Superior temporal gyrus (tissue), 1 donor: ENCODE results near the gene CROCC.
A peak's percentile ranks its signal among the peaks of the same experiment; 100 is the strongest.
"Not testable (repeated sequence)": the region's sequence is repeated elsewhere in the genome, so short reads cannot be mapped to it uniquely, and the experiment has no call there.

Source experiments
- DNase-seq: peaks from one replicate; pipeline ENCODE4 v3.0.0-alpha.2; 2016; ENCODE audit errors: extremely low spot score

CROCC gene

GRCh38 chr1:16897653-16898052, 24.1 kb upstream of the CROCC start:
- DNase-seq = not testable (repeated sequence)

- DNase-seq = not testable (repeated sequence)
Measured at GRCh38 chr1:16898298-16898697, 23.4 kb upstream of the CROCC start.

GRCh38 chr1:16899020-16899419, 22.7 kb upstream of the CROCC start:
- DNase-seq = not testable (repeated sequence)

- DNase-seq = no peak
Measured at GRCh38 chr1:16900751-16901150, 21.0 kb upstream of the CROCC start.

GRCh38 chr1:16901371-16901770, 20.4 kb upstream of the CROCC start:
- DNase-seq = not testable (repeated sequence)

- DNase-seq = no peak
Measured at GRCh38 chr1:16903054-16903453, 18.7 kb upstream of the CROCC start.

- peak; percentile 51 for DNase-seq
Measured at GRCh38 chr1:16903458-16903796, 18.3 kb upstream of the CROCC start.

GRCh38 chr1:16904560-16905109, 17.1 kb upstream of the CROCC start:
- peak; percentile 100 for DNase-seq

GRCh38 chr1:16905110-16905867, 16.4 kb upstream of the CROCC start:
- no peak for DNase-seq

GRCh38 chr1:16905868-16906702, 15.6 kb upstream of the CROCC start:
- no peak for DNase-seq

- DNase-seq = no peak
Measured at GRCh38 chr1:16906873-16907272, 14.9 kb upstream of the CROCC start.

- no peak for DNase-seq
Measured at GRCh38 chr1:16907870-16908758, 13.6 kb upstream of the CROCC start.

- not testable (repeated sequence) for DNase-seq
Measured at GRCh38 chr1:16911851-16912721, 9.6 kb upstream of the CROCC start.

- DNase-seq = not testable (repeated sequence)
Measured at GRCh38 chr1:16912742-16913141, 9.0 kb upstream of the CROCC start.

GRCh38 chr1:16913181-16913832, 8.4 kb upstream of the CROCC start:
- no peak for DNase-seq

- DNase-seq = peak; percentile 95
Measured at GRCh38 chr1:16913833-16914662, 7.7 kb upstream of the CROCC start.

- DNase-seq = not testable (repeated sequence)
Measured at GRCh38 chr1:16914928-16915626, 6.7 kb upstream of the CROCC start.

GRCh38 chr1:16915627-16915973, 6.1 kb upstream of the CROCC start:
- DNase-seq = peak; percentile 63
